HAP-1 (cell line): ENCODE data around the gene HEXIM1.

ENCODE experiments used
- DNase-seq, 2 experiments: peaks; one replicate each; pipeline ENCODE4 v3.0.0-alpha.2; 2016 to 2020; ENCODE audit warnings: low spot score in 2 of 2
- H3K27me3 ChIP-seq: fragments of 250-450 bp; sonication (Bioruptor Pico); 2 replicates; pipeline ENCODE4 v1.5.1; 2020; ENCODE audit warnings: low read depth, mild to moderate bottlenecking, moderate library complexity
- H3K36me3 ChIP-seq: fragments of 250-450 bp; sonication (Bioruptor Pico); replicated peaks from 2 replicates; pipeline ENCODE4 v1.5.1; 2020; ENCODE audit warnings: mild to moderate bottlenecking
- H3K4me1 ChIP-seq: fragments of 250-450 bp; sonication (Bioruptor Pico); 2 replicates; pipeline ENCODE4 v1.5.1; 2020; ENCODE audit warnings: mild to moderate bottlenecking
- H3K4me3 ChIP-seq: fragments of 250-450 bp; sonication (Bioruptor Pico); 2 replicates; pipeline ENCODE4 v1.5.1; 2020; ENCODE audit warnings: mild to moderate bottlenecking, moderate library complexity
- H3K9me3 ChIP-seq: fragments of 250-450 bp; sonication (Bioruptor Pico); 2 replicates; pipeline ENCODE4 v1.5.1; 2020; ENCODE audit warnings: mild to moderate bottlenecking, moderate library complexity
- in situ Hi-C: fragments of 300-500 bp; cut with MboI; formaldehyde crosslinking; loops from 3 replicates; pipeline ENCODE4 v1.14.3; 2020; ENCODE audit warnings: low sequenced_read_pairs, inconsistent platforms, mixed read lengths

HEXIM1 gene

DNA sequence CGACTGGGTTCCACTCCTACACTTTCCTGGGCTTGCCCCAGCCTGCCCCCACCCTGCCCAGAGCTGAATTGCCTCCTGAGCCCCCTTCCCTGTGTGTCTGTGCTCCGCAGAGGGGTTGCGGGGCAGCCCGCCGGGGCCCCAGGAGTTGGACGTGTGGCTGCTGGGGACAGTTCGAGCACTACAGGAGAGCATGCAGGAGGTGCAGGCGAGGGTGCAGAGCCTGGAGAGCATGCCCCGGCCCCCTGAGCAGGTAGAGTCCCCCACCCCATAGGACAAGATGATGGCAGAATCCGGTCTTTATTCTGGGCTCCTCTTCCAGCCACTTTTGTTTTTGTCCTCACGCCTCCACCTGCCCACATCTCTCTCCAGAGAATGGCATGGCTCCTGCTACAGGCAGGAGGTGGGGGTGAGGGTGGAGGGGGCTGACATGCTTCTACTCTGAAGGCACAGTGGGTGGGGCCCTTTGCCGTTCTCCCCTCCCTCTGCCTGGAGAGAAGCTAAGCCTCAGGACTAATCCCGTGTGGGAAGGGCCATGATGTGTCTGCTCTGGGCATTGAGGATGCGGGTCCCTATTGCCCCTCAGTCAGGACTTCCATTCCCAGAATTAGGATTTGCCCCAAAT, 9.3 kb upstream of the HEXIM1 start:
- H3K4me1 ChIP-seq: peaks cover 7% of the 10 kb centered on the region
- no peak overlapping the region for H3K4me3 ChIP-seq
- in situ Hi-C loops: loop anchor here (5.0 kb wide), 1 partner anchor 58 kb away; no protein-coding TSS in a partner anchor
- DNase-seq: no peak
- H3K27me3 ChIP-seq: no peaks in the 10 kb centered on the region
- no peaks in the 10 kb centered on the region for H3K9me3 ChIP-seq
- H3K36me3 ChIP-seq: no peaks in the 10 kb centered on the region; the same call in none of the 2 replicates

DNA sequence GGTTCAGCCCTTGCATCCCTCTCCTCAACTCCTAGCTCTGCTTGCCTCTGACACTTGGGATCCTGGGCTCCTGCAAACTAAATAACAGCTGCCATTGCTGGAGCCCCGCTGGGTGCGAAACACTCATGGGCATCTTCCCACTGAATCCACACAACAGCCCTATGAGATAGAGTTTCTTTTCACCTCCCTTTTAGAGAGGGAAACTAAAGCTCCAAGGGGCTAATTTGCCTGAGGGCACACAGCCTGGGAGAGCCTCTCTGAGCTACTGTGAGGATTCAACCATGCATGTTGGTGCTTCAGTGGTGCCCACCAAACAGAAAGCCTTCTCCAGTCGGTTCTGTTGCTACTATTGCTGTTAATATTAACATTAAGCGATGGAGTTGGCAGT, 8.7 kb upstream of the HEXIM1 start:
- Histone ChIP-seq H3K27me3 (no peaks in the 10 kb centered on the region), H3K4me3 (no peak overlapping the region), H3K36me3 (no peaks in the 10 kb centered on the region; the same call in none of the 2 replicates), H3K9me3 (no peaks in the 10 kb centered on the region), H3K4me1 (peaks cover 7% of the 10 kb centered on the region)
- no peak for DNase-seq
- in situ Hi-C loops: loop anchor here (5.0 kb wide), 1 partner anchor 58 kb away; no protein-coding TSS in a partner anchor

DNA sequence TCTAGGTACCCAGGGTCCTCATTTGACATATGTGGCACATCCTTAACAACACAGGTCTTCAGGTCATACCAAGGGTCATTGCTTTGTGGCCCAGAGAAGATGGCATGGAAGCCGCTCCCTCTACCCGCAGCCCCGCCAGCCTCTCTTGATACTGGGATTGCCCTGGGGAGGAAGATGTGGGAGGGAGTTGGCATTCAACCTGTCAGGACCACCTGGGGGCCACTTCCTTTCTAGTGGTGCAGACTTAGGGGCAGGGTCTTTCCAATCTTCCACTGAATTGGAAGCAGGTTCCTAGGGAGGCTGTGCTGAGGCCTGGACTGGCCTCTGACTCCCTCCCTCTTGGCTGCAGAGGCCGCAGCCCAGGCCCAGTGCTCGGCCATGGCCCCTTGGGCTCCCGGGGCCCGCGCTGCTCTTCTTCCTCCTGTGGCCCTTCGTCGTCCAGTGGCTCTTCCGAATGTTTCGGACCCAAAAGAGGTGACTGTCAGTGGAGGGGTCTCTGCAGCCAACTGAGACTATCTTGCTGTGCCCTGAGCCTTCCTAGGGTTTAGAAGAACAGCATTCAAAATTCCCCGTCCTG, 5.1 kb upstream of the HEXIM1 start:
- in situ Hi-C loops: no loop called here
- Histone ChIP-seq H3K9me3 (no peaks in the 10 kb centered on the region), H3K36me3 (no peaks in the 10 kb centered on the region; the same call in none of the 2 replicates), H3K27me3 (no peaks in the 10 kb centered on the region), H3K4me3 (no peak overlapping the region), H3K4me1 (no peaks in the 10 kb centered on the region)
- no peak for DNase-seq

GRCh38 chr17:45143767-45144198, 4.5 kb upstream of the HEXIM1 start:
- H3K27me3 ChIP-seq: no peaks in the 10 kb centered on the region
- in situ Hi-C loops: no loop called here
- H3K4me1 ChIP-seq: no peaks in the 10 kb centered on the region
- DNase-seq: no peak
- no peak overlapping the region for H3K4me3 ChIP-seq
- H3K9me3 ChIP-seq: no peaks in the 10 kb centered on the region
- no peaks in the 10 kb centered on the region; the same call in 1 of the 2 replicates for H3K36me3 ChIP-seq

DNA sequence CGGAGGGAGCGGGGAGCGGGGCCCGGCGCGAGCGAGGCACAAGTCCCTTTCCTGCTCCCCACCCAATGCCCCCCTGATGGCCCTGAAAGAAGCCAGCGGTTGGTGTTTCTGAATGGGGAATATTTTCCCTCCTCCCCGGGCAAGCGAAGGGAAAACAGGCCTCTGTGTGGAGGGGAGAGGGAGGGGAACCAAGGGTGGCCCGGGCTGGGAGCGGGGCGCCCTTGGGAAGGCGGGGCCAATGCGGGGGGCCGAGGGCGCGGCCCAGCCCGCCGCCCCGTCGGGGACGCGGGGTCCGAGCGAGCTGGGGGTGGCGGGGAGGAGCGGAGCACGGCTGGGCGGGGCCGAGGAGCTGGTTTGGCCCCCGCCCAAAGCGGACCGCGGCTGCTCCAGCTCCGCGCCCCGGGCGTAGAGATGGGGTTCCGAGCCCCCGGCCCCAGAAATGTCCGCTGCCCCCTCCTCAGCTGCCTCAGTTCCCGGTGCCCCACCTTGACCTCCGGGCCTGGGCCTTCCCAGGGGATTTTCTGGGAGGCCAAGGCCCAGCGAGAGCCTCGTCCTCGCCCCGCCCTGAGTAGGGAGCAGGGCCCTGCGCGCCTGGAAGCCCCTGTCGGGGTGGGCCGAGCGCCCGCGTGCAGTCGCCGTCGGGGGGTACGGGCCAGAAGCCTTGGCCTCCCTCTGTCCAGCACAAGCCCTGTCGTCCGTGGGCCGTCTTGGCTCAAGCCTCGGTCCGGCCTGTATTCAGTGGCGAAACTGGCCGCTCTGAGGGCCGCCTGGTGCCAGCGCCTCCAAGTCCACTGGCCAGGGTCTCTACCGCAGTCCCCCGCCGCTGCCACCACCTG, 3.9 kb upstream of the HEXIM1 start:
- Histone ChIP-seq H3K4me3 (no peak overlapping the region), H3K4me1 (no peaks in the 10 kb centered on the region), H3K9me3 (no peaks in the 10 kb centered on the region), H3K36me3 (no peaks in the 10 kb centered on the region; the same call in 1 of the 2 replicates), H3K27me3 (no peaks in the 10 kb centered on the region)
- in situ Hi-C loops: no loop called here
- no peak for DNase-seq

- in situ Hi-C loops: no loop called here
- Histone ChIP-seq H3K4me1 (no peaks in the 10 kb centered on the region), H3K36me3 (no peaks in the 10 kb centered on the region; the same call in 1 of the 2 replicates), H3K9me3 (no peaks in the 10 kb centered on the region), H3K4me3 (no peak overlapping the region), H3K27me3 (no peaks in the 10 kb centered on the region)
- DNase-seq: no peak
These were observed 3.3 kb upstream of the HEXIM1 start for GRCh38 chr17:45145035-45145389.

DNA sequence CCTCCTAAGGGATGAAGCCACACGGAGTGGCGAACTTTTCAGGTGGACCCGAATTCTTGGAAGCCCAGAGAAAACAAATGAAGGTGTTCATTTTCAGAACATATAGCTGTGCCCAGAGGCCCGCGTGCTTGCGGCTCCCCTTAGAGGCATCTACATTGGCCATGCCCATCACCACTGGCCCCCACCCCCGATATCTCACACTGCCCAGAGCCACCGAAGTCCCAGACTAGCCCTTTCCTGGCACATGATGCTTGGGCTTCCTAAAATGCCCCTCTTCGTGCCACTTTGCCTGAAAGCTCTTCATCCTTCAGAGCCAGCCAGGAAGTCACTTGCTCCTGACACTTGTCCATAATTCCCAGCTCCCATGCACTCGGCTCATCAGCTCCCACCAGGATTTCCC, 2.1 kb upstream of the HEXIM1 start:
- in situ Hi-C loops: no loop called here
- no peak overlapping the region for H3K4me3 ChIP-seq
- no peaks in the 10 kb centered on the region for H3K9me3 ChIP-seq
- DNase-seq: no peak
- no peaks in the 10 kb centered on the region; the same call in 1 of the 2 replicates for H3K36me3 ChIP-seq
- peaks cover 4% of the 10 kb centered on the region for H3K4me1 ChIP-seq
- H3K27me3 ChIP-seq: no peaks in the 10 kb centered on the region

- H3K36me3 ChIP-seq: no peaks in the 10 kb centered on the region; the same call in 1 of the 2 replicates
- in situ Hi-C loops: no loop called here
- no peak for DNase-seq
- H3K4me3 ChIP-seq: peak overlapping the region; percentile 50
- no peaks in the 10 kb centered on the region for H3K27me3 ChIP-seq
- peaks cover 8% of the 10 kb centered on the region for H3K4me1 ChIP-seq
- no peaks in the 10 kb centered on the region for H3K9me3 ChIP-seq
These were observed 1.7 kb upstream of the HEXIM1 start for GRCh38 chr17:45146592-45146889.

GRCh38 chr17:45146890-45147580, 1.2 kb upstream of the HEXIM1 start:
- Histone ChIP-seq H3K9me3 (no peaks in the 10 kb centered on the region), H3K4me1 (peaks cover 12% of the 10 kb centered on the region), H3K4me3 (peak overlapping the region; percentile 50), H3K36me3 (no peaks in the 10 kb centered on the region; the same call in 1 of the 2 replicates), H3K27me3 (no peaks in the 10 kb centered on the region)
- in situ Hi-C loops: no loop called here
- DNase-seq: peak in 1 of 2 experiments; percentile 68

GRCh38 chr17:45147581-45148182, 593 bp upstream of the HEXIM1 start:
- no peaks in the 10 kb centered on the region for H3K9me3 ChIP-seq
- H3K4me1 ChIP-seq: peaks cover 12% of the 10 kb centered on the region
- peak overlapping the region; percentile 50 for H3K4me3 ChIP-seq
- H3K36me3 ChIP-seq: no peaks in the 10 kb centered on the region; the same call in 1 of the 2 replicates
- peak; percentile 87 to 97 for DNase-seq
- in situ Hi-C loops: no loop called here
- no peaks in the 10 kb centered on the region for H3K27me3 ChIP-seq

DNA sequence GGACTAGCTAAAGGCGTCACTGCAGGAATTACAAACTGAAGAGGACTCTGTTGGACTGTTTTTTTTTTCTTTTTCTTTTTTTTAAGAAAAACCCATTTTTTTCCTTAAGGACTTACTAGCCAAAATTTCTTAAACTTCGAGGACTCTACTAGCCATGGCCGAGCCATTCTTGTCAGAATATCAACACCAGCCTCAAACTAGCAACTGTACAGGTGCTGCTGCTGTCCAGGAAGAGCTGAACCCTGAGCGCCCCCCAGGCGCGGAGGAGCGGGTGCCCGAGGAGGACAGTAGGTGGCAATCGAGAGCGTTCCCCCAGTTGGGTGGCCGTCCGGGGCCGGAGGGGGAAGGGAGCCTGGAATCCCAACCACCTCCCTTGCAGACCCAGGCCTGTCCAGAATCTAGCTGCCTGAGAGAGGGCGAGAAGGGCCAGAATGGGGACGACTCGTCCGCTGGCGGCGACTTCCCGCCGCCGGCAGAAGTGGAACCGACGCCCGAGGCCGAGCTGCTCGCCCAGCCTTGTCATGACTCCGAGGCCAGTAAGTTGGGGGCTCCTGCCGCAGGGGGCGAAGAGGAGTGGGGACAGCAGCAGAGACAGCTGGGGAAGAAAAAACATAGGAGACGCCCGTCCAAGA, 878 bp downstream of the HEXIM1 start:
- DNase-seq: peak; percentile 90 to 93
- in situ Hi-C loops: no loop called here
- H3K9me3 ChIP-seq: no peaks in the 10 kb centered on the region
- no peaks in the 10 kb centered on the region for H3K36me3 ChIP-seq
- H3K4me1 ChIP-seq: peaks cover 12% of the 10 kb centered on the region
- no peaks in the 10 kb centered on the region for H3K27me3 ChIP-seq
- H3K4me3 ChIP-seq: peak overlapping the region; percentile 55

- Histone ChIP-seq H3K9me3 (no peaks in the 10 kb centered on the region), H3K4me3 (peak overlapping the region; percentile 55), H3K36me3 (no peaks in the 10 kb centered on the region), H3K27me3 (no peaks in the 10 kb centered on the region), H3K4me1 (peaks cover 12% of the 10 kb centered on the region)
- peak; percentile 43 to 69 for DNase-seq
- in situ Hi-C loops: no loop called here
These were observed 1.7 kb downstream of the HEXIM1 start for GRCh38 chr17:45149669-45150664.
